Esophagus (tissue), 2 donors: ENCODE data around the gene SUPT5H. TPM values are rescaled to one million over a fixed set of nuclear protein-coding genes. Genes with fewer than 3 reads are reported as not detected.

Source experiments
- H3K27ac ChIP-seq, 2 donors: one replicate each; pipeline ENCODE4 v1.5.1; 2013; ENCODE audit warnings: low read depth in 2 of 2, mild to moderate bottlenecking in 2 of 2, inconsistent platforms in 1 of 2, low read length in 1 of 2, moderate library complexity in 1 of 2
- H3K27me3 ChIP-seq, 2 donors: one replicate each; pipeline ENCODE4 v1.6.1; 2013; ENCODE audit warnings: low read length in 2 of 2, control low read depth in 1 of 2, mild to moderate bottlenecking in 1 of 2; ENCODE audit not compliant: insufficient read depth in 2 of 2, control insufficient read depth in 1 of 2
- H3K36me3 ChIP-seq, 2 donors: one replicate each; pipeline ENCODE4 v1.6.1; 2013; ENCODE audit warnings: low read length in 1 of 2; ENCODE audit not compliant: control insufficient read depth in 2 of 2, insufficient read depth in 2 of 2
- H3K4me1 ChIP-seq, 2 donors: one replicate each; pipeline ENCODE4 v1.6.1; 2013; ENCODE audit warnings: low read length in 1 of 2; ENCODE audit not compliant: control insufficient read depth in 2 of 2, insufficient read depth in 2 of 2
- H3K4me3 ChIP-seq, 2 donors: one replicate each; pipeline ENCODE4 v1.5.1; 2013; ENCODE audit warnings: low read length in 2 of 2, mild to moderate bottlenecking in 2 of 2, low read depth in 1 of 2, moderate library complexity in 1 of 2
- H3K9me3 ChIP-seq, 2 donors: one replicate each; pipeline ENCODE4 v1.6.1; 2013; ENCODE audit warnings: mild to moderate bottlenecking in 2 of 2, low read depth in 1 of 2, low read length in 1 of 2, moderate library complexity in 1 of 2; ENCODE audit not compliant: control insufficient read depth in 2 of 2, insufficient read depth in 1 of 2
- WGBS, 2 donors: extraction: QIAGEN DNeasy Blood & Tissue Kit; methylation state at CpG; one replicate each; pipeline ENCODE4 v1.1.7; 2013; 5-methylcytosine and 5-hydroxymethylcytosine counted together
- polyA plus RNA-seq, 2 donors: library from polyadenylated mRNA; stranded (reverse); fragments of 200-250 nt; gene quantifications; one replicate each; pipeline ENCODE4 v1.2.3, GENCODE V29; 2013
- donor health status: healthy with polysubstance abuse.
- donor health status: Bipolar disorder and iron deficiency.

SUPT5H gene
- polyA plus RNA-seq, 2 donors, result 51.5 to 90.2 TPM

DNA sequence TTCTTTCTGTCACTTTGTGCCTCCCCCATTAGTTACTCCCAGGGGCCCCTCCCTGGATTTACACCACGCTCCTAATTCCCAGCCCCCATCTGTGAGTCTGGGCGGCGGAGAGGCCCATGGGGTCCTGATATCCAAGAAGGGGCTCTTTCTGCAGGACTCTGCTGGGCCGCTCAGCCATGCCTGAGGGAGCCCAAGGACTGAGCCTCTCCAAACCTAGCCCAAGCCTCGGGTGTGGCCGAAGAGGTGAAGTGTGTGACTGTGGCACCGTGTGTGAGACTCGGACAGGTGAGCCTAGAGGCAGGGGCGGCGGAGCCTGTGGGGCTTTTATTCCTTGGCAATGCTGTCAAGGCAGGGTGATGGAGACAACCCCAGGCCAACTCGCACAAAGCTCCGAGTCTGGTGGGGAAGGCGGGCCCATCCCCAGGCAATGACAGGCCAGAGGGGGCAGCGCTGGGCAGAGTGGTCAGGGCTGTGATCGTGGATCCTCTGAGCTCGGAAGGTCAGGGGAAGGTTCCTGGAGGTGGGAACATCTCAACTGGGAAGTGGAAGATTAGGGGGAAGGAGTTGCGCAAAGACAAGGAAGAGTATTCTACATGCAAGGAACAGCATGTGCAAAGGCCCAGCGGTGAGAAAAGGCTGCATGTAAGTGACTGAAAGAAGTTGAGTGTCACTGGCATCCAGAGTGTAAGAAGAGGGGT, 31.3 kb upstream of the SUPT5H start:
- peaks cover 5 to 7% of the 10 kb centered on the region in 2 donors for H3K4me1 ChIP-seq
- peak overlapping the region; percentile 86 to 94 for H3K27ac ChIP-seq
- H3K27me3 ChIP-seq, result no peaks in the 10 kb centered on the region
- H3K9me3 ChIP-seq, result no peaks in the 10 kb centered on the region
- H3K36me3 ChIP-seq, result no peaks in the 10 kb centered on the region
- WGBS, 2 donors, result 43 to 46% methylated on average over 18 of the region's 18 CpGs
- H3K4me3 ChIP-seq, result peak overlapping the region; percentile 56 to 61

DNA sequence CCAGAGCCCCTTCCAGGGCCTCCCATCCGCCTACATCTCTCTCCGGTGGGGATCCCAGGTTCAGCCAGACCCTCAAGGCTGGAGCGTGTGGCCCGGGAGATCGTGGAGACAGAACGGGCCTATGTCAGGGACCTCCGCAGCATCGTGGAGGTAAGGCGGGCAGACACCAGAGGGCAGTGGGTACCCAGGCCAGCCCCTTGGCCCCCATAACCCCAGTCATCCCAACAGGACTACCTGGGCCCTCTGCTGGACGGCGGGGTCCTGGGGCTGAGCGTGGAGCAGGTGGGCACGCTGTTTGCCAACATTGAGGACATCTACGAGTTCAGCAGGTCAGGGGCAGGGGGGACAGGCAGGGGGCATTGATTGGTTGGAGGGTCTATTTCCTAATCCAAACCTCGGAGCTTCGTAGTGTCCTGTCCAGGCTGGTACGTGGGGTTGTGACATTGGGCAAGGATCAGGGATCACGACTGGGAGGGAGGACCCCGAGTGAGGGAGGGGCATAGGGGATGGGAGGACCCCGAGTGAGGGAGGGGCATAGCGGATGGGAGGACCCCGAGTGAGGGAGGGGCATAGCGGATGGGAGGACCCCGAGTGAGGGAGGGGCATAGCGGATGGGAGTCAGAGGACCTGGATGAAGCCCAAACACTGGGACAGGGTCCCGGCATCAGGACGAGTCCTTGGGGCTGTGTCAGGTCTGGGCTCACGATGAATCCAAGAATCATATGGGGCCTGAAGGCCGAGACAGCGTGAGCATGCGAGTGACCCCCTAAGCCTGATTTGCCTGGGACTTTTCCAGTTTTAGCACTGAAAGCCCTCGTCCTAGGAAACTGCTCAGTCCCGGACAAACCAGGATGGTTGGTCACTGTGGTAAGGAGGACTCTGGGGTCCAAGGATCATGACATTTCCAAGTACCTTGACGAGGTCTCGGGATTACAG, 30.0 kb upstream of the SUPT5H start:
- no peaks in the 10 kb centered on the region for H3K9me3 ChIP-seq
- H3K27me3 ChIP-seq, result no peaks in the 10 kb centered on the region
- no peaks in the 10 kb centered on the region for H3K36me3 ChIP-seq
- WGBS, 2 donors, result 71 to 73% methylated on average over 35 of the region's 35 CpGs
- H3K27ac ChIP-seq, result peak overlapping the region in 1 of 2 donors; percentile 36
- peaks cover 5 to 6% of the 10 kb centered on the region in 2 donors for H3K4me1 ChIP-seq
- H3K4me3 ChIP-seq, result no peak overlapping the region

DNA sequence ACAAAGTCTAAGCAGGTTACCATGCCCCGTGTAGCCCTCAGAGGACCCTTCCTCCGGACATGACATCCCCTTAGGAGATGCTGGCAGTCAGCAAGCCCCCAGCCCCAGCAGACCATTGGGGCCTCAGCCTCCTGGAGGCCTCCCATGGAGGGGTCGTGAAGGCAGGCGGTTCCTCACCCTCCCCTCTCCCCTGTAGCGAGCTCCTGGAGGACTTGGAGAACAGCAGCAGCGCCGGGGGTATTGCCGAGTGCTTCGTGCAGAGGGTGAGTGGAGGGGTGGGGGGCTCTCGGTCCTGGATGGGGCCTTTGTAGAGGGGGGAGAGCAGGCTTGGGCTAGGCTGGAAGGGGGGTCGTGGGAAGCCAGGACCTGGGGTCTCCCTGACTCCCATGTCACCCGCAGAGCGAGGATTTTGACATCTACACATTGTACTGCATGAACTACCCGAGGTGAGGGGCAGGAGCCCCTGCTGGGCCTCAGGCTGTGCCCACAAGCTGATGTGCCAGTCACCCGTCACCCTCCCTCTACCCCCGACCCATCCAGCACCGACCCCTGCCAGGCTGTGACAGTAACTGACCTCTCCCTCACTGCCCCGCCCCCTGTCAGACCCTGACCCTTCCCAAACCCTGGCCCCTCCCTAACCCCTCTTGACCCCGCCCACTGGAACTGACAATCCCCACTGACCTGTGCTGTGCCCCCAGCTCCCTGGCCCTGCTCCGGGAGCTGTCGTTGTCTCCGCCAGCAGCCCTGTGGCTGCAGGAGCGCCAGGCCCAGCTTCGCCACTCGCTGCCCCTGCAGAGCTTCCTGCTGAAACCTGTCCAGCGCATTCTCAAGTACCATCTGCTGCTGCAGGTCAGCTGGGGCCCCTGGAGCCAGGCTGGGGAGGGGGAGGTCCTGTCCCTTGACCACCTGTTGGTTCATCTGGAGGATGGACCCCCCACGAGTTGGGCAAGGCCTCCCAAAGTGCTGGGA, 28.9 kb upstream of the SUPT5H start:
- H3K27me3 ChIP-seq, result no peaks in the 10 kb centered on the region
- 78 to 80% methylated on average over 24 to 27 of the region's 27 CpGs for WGBS, 2 donors
- peaks cover 0 to 5% of the 10 kb centered on the region in 2 donors for H3K4me1 ChIP-seq
- no peaks in the 10 kb centered on the region for H3K36me3 ChIP-seq
- no peak overlapping the region for H3K4me3 ChIP-seq
- no peaks in the 10 kb centered on the region for H3K9me3 ChIP-seq
- no peak overlapping the region for H3K27ac ChIP-seq

DNA sequence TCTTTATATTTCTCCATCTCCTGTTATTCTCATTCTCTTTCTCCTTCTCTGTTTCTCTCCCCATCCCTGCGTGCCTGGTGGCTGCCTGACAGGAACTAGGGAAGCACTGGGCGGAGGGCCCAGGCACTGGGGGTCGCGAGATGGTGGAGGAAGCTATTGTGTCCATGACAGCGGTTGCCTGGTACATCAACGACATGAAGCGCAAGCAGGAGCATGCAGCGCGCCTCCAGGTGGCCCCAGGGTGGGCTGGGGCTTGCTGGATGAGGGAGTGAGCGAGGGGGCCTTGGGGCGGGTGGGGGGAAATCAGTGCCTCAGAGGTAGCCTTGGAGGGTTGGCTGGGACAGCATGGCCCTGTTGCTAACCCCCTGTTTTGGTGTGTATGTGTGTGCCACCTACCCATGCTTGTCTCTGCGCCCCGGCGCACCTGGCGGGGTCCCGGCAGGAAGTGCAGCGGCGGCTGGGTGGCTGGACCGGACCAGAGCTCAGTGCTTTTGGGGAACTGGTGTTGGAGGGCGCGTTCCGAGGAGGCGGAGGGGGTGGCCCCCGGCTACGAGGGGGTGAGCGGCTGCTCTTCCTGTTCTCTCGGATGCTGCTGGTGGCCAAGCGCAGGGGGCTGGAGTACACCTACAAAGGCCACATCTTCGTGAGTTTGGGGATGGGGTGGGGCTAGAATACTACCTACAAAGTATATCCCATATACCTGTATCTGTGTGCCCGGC, 27.8 kb upstream of the SUPT5H start:
- Histone ChIP-seq H3K4me1 (peaks cover 0 to 5% of the 10 kb centered on the region in 2 donors), H3K27ac (no peak overlapping the region), H3K27me3 (no peaks in the 10 kb centered on the region), H3K4me3 (no peak overlapping the region), H3K36me3 (no peaks in the 10 kb centered on the region), H3K9me3 (no peaks in the 10 kb centered on the region)
- 89 to 93% methylated on average over 29 to 30 of the region's 30 CpGs for WGBS, 2 donors

DNA sequence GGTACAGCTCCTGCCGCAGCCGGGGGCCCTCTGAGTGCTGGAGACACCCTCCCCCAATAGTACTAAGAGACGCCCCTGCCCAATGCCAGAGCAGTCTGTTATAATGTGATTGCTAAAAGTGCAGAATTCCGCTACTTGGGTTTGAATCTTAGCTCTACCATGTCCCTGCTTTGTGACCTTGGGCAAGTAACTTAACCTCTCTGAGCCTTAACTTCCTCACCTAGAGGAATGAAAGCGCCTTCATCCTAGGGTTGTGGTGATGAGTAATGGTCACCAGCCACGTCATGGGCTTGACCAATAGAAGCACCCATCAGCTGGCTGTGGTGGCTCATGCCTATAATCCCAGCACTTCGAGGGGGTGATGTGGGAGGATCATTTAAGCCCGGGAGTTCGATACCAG, 26.4 kb upstream of the SUPT5H start:
- H3K4me3 ChIP-seq, result no peak overlapping the region
- H3K27ac ChIP-seq, result no peak overlapping the region
- H3K36me3 ChIP-seq, result no peaks in the 10 kb centered on the region
- 84 to 89% methylated on average over 9 of the region's 9 CpGs for WGBS, 2 donors
- H3K4me1 ChIP-seq, result peaks cover 0 to 5% of the 10 kb centered on the region in 2 donors
- H3K9me3 ChIP-seq, result no peaks in the 10 kb centered on the region
- no peaks in the 10 kb centered on the region for H3K27me3 ChIP-seq

DNA sequence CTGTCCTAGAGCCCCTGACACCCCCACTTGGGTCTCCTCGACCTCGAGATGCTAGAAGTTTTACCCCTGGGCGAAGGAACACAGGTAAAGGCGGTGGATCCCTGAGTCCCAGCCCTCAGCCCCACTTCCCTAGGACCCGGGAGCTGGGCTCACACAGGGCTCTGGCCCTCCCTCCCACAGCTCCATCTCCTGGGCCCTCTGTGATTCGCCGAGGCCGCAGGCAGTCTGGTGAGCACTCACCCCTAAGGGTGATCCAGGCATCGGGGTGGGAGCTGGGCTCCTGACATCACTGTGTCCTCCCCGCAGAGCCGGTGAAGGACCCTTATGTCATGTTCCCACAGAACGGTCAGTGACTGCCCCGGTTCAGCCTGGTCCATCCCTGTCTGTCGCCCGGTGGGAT, 24.6 kb upstream of the SUPT5H start:
- WGBS, 2 donors, result 88 to 94% methylated on average over 15 of the region's 15 CpGs
- H3K27ac ChIP-seq, result no peak overlapping the region
- H3K9me3 ChIP-seq, result no peaks in the 10 kb centered on the region
- H3K36me3 ChIP-seq, result no peaks in the 10 kb centered on the region
- H3K4me3 ChIP-seq, result no peak overlapping the region
- H3K27me3 ChIP-seq, result no peaks in the 10 kb centered on the region
- H3K4me1 ChIP-seq, result no peaks in the 10 kb centered on the region

DNA sequence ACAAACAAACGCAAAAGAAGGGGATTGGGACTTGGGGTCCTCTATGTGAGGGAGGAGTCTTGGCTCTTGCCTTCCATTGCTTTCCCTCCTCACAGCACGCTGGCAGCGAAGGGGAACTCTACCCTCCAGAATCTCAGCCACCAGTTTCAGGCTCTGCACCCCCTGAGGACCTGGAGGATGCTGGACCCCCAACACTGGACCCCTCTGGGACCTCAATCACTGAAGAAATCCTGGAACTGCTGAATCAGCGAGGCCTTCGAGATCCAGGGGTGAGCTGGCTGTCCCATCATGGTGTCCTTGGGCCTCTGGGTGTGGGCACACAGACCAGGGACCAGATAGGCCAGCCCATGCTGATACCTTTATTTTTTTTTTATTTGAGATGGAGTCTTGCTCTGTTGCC, 23.4 kb upstream of the SUPT5H start:
- no peaks in the 10 kb centered on the region for H3K9me3 ChIP-seq
- no peaks in the 10 kb centered on the region for H3K4me1 ChIP-seq
- no peak overlapping the region for H3K4me3 ChIP-seq
- H3K27me3 ChIP-seq, result no peaks in the 10 kb centered on the region
- H3K27ac ChIP-seq, result no peak overlapping the region
- 93 to 96% methylated on average over 5 of the region's 5 CpGs for WGBS, 2 donors
- H3K36me3 ChIP-seq, result no peaks in the 10 kb centered on the region

DNA sequence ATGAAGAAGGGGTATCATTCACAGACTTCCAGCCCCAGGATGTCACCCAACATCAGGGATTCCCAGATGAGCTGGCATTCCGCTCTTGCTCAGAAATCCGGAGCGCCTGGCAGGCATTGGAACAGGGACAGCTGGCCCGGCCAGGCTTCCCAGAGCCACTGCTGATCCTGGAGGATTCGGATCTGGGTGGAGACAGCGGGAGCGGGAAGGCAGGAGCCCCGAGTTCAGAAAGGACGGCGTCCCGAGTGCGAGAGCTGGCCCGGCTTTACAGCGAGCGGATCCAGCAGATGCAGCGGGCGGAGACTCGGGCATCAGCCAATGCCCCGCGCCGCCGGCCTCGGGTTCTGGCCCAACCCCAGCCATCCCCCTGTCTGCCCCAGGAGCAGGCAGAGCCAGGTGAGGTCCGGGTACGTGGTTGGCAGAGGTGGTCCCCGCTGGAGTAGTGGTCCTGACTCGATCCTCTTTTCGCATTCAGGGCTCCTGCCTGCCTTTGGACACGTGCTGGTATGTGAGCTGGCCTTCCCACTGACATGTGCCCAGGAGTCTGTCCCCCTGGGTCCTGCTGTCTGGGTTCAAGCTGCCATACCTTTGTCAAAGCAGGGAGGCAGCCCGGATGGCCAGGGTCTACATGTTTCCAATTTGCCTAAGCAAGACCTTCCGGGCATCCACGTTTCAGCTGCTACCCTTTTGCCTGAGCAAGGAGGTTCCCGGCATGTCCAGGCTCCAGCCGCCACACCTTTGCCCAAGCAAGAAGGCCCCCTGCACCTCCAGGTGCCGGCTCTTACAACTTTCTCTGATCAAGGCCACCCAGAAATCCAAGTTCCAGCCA, 21.9 kb upstream of the SUPT5H start:
- Histone ChIP-seq H3K36me3 (no peaks in the 10 kb centered on the region), H3K4me3 (no peak overlapping the region), H3K27me3 (no peaks in the 10 kb centered on the region), H3K4me1 (no peaks in the 10 kb centered on the region), H3K27ac (no peak overlapping the region), H3K9me3 (no peaks in the 10 kb centered on the region)
- 83 to 90% methylated on average over 35 of the region's 35 CpGs for WGBS, 2 donors
